Activated T-cell treated with anti-CD3 and anti-CD28 coated beads, Interleukin-2, amount 50 U/mL, for 48 hours (primary cell): Measurements from ENCODE around the gene WNT9B.

Source experiments
- DNase-seq, 2 experiments: peaks; one replicate each; pipeline ENCODE4 v3.0.0-alpha.2; 2020

Gene WNT9B

GRCh38 chr17:46857600-46857999, 6.2 kb downstream of the WNT9B start:
- DNase-seq = no peak

DNA sequence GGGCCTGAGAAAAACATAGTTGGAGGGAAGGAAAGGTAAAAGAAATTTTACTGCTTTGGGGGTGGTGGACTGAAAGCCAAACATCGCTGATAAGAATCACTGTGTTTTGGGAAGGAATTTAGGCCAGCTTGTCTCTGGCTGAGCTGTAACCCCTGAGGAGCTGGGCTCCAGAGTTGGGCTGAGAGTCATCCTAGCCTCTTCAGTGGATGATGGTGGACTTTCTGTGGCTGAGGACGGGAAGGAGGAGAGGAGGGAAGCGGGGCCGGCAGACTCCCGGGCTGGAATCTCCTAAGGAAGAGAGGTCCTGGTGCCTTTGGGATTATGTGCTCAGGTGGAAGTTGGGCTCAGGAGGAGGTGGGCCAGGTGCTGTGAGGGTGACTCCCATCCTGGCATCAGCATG, 8.6 kb downstream of the WNT9B start:
- DNase-seq = no peak

GRCh38 chr17:46862949-46863348, 11.6 kb downstream of the WNT9B start:
- no peak for DNase-seq

- DNase-seq = no peak
Measured at GRCh38 chr17:46863383-46864121, 12.2 kb downstream of the WNT9B start.

- no peak for DNase-seq
Measured at GRCh38 chr17:46865100-46865499, 13.7 kb downstream of the WNT9B start.

GRCh38 chr17:46866325-46866724, 14.9 kb downstream of the WNT9B start:
- no peak for DNase-seq

DNA sequence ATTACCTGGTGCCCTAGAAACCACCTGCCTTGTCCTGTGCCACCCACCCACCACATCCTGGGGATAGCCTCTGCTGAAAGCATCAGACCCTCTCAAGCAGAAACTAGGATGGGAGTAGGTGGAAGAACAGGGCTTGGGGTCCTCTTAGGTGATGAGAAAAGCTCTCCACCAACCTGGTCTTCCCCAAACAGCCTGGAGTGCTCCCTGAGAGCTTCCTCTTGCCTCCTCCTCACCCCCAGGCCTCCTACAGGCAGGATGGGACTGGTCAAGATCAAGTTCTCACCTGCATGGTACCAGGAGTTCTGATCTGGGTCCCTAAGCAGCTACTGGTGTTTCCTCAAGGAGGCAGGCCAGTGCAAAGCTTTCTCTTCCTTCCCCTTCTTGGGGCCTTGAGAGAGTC, 15.4 kb downstream of the WNT9B start:
- DNase-seq = no peak

DNA sequence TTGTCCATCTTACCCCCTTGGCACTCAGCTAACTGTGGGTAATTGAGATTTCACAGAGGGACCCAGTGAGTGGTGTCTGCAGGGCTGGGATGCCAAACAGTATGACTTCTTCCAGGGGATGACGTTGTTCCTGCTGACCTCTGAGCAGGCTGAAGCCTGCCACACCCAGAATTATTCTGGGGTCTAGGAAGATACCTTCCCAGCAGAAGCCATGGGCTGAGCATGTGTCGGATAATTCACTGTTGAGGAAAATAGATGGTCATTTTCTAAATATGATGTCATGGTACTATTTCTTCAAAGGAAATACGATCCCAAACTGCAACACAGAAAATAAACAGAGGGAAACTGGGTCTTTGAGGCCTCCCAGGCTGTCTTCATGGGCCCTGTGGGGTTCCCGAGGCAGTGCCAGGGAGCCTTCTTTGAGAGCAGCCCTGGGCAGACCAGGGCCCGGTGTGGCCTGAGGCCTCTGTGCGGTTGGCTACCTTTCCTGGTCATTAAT, 17.4 kb downstream of the WNT9B start:
- no peak for DNase-seq

DNA sequence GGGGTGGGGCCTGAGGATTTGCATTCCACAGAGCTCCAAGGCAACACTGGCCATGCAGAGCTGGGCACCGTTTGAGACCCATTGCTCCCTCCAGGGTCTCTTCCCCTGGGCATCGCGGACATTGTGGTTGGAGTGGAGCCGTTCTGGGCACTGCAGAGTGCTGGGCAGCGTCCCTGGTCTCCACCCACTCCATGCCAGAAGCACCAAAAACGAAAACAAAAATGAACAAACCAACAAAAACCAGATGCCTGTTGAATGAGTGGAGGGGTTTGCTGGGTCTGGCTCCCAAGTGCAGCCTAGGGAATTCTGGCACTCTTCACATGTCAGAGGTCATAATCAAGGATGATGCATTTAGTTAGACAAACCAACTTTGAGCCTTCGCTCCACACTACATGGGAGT, 17.9 kb downstream of the WNT9B start:
- no peak for DNase-seq

DNA sequence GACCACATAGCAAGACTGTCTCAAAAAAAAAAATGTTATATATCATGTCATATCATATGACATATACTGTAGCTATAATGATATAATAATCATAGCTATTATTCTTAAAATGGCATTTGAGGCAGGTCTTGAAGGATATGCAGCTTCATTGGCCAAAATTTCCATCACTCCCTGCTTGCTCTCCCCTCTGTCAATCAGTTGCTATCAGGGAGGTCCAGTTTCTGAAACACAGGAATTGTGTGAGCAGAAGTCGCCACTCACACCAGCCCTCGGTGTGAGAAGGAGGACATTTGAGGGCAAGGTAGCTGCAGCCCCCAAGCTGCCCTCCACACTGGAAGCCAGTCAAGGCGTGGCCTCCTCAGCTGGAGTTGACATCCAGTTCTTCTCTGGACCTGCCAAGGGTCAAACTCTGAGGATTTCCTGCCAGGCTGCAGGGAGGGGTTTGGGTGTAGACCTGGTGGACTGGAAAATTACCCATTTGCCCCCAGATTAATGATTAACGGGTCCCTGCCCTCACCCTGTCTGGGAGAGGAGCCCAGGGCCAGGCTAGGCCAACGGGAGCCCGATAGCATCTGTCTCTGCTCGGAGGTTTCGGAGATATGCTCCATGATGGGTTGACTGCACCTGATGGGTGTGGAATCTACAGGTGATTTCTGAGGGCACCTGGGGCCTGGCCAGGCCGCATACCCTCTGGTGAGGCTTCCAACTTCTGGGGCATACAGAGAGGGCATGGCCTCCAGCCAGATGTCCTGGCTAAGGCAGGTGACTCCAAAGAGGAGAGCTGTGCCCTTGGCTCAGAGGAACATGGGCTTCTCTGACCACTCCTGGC, 18.8 kb downstream of the WNT9B start:
- no peak for DNase-seq

DNA sequence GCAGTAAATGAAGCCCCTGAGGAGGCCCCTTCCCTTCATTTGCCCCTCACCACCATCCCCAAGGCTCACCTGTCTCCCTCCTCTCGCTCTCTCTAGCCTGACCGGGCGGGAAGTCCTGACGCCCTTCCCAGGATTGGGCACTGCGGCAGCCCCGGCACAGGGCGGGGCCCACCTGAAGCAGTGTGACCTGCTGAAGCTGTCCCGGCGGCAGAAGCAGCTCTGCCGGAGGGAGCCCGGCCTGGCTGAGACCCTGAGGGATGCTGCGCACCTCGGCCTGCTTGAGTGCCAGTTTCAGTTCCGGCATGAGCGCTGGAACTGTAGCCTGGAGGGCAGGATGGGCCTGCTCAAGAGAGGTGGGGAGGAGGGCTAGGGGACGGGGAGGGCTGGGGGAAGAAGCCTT, 21.0 kb downstream of the WNT9B start:
- no peak for DNase-seq

DNA sequence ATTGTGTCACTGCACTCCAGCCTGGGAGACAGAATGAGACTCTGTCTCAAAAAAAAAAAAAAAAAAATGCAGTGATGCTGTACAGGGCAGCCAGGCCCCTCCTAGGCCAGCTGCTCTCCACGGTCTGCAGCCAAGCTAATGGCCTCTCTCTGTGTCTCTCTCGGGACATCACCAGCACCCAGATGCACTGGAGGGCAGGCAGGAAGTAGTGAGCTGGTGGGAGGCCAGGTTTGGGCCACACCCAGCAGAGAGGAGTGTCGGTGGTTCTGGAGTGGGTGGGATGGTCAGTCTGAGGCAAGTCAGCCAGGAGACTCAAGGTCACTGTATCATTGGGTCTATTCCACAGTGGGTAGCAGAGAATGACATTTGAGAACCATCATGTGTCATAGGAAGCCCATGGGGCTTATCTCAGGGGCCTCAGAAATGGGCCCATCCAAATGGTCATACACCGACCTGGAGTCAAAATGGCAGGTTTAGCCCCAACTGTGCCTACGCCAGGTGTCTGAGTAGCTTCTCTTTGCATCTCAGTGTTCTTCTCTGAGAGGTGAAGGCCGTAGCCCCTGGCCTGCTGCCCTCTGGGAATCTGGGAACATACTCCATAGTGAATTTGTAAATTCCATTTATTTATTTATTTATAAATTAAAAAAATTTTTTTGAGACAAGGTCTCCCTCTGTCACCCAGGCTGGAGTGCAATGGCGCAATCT, 22.7 kb downstream of the WNT9B start:
- DNase-seq = no peak

DNA sequence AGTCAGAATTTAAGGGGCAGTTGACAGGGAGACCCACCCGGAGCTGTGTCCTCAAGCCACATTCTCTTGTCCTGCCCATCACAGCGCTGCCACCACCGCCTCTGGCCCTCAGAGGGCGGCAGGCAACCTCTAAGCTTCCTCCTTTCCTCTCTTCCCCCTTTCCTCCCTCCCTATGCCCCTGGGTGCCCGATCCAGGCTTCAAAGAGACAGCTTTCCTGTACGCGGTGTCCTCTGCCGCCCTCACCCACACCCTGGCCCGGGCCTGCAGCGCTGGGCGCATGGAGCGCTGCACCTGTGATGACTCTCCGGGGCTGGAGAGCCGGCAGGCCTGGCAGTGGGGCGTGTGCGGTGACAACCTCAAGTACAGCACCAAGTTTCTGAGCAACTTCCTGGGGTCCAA, 23.5 kb downstream of the WNT9B start:
- DNase-seq = no peak

DNA sequence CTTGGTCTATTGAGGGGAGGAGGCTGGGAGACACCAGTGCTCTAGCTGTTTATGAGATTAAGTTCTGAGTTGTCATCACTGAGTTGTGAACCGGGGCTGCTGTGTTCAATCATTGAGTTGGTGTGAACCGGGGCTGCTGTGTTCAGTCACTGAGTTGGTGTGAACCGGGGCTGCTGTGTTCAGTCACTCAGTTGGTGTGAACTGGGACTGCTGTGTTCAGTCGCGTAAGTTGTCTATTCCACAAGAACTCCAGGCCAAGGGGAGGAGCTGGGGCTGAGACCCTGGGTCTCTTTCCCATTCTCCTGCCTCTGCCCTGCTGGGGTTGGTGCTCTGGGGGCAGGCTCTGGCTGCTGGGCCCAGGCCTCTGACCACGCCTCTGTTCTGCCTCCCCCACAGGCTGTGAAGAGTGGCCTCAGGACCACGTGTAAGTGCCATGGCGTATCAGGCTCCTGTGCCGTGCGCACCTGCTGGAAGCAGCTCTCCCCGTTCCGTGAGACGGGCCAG, 24.5 kb downstream of the WNT9B start:
- no peak for DNase-seq

- peak in 1 of 2 experiments; percentile 24 for DNase-seq
Measured at GRCh38 chr17:46876353-46876887, 25.0 kb downstream of the WNT9B start.

GRCh38 chr17:46876926-46877325, 25.5 kb downstream of the WNT9B start:
- DNase-seq = no peak

GRCh38 chr17:46877466-46877865, 26.1 kb downstream of the WNT9B start:
- peak in 1 of 2 experiments; percentile 22 for DNase-seq

- DNase-seq = no peak
Measured at GRCh38 chr17:46878055-46878454, 26.7 kb downstream of the WNT9B start.

- DNase-seq = no peak
Measured at GRCh38 chr17:46879101-46879500, 27.7 kb downstream of the WNT9B start.

DNA sequence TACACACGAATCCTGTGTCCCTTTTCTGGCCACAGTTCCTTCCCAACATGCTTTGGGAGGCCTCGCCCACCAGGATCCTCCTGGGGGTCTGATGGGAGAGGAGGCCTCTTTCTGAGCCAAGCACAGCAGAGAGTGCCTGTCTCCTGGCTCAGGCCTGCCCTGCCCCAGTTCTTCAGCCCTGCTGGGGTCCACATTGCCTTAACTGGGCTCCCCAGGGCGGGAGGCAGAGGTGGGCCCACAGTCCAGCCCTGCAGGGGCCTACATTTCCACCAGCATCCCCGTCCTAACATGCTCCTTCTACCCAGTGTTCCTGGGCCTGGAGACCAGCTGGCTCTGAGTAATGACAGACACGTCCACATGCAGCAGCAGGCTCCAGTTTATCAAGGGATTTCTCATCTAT, 29.6 kb downstream of the WNT9B start:
- DNase-seq = no peak

DNA sequence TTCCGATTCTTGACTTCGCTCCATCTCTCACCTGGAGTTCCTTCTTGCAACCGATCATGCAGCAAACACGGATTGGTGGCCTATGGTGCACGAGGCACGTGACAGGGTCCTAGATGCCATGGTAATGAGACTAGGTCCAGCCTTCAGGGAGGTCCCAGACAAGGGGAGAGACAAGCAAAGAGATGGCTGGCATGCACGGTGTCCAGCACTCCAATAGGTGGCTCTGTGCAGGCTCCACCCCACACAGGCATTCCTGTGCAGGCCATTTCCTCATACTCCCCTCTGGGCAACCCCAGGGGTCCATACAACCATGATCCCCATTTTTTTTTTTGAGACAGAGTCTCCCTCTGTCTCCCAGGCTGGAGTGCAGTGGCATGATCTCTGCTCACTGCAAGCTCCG, 31.3 kb downstream of the WNT9B start:
- DNase-seq = no peak

- DNase-seq = no peak
Measured at GRCh38 chr17:46883871-46884520, 32.6 kb downstream of the WNT9B start.

DNA sequence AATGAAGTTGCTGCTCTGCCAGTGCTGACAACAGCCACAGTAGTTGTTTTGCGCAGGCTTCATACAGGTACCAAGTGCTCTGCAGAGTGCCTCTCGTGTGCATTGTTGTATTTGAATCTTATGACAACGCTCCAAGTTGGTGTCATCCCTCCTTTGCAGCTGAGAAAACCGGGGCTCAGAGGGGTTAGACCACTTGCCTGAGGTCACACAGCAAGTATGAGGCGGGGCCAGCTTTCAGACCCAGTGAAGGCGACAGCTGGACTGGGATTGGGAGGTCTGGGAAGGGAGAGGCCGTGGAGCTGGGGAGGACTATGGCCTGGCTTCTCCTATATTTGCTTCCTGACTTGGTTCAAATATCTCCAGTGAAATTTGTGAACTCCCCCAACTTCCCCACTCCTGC, 33.2 kb downstream of the WNT9B start:
- no peak for DNase-seq
